ENCODE results near the gene CYB5D1.
"Not testable (repeated sequence)": the region's sequence is repeated elsewhere in the genome, so short reads cannot be mapped to it uniquely, and the experiment has no call there.

CYB5D1 gene

GRCh38 chr17:7856811-7857712 lies 741 bp upstream of the CYB5D1 start, which contains the start of gene NAA38:
Gene NAA38 (minus strand): TSS chr17:7857559. CDS start chr17:7857463, 96 bp downstream.
- peak; percentile 99 for DNase-seq

DNA sequence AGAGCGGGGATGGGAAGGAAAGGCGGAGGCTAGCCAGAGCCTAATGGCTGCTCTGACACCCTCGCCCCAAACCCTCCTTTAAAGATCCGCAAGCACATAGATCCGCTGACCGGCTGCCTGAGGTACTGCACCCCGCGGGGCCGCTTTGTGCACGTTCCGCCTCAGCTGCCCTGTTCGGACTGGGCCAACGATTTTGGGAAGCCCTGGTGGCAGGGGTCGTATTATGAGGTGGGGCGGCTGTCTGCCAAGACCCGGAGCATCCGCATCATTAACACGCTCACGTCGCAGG lies 663 bp downstream of the CYB5D1 start:
- peak; percentile 44 for DNase-seq

DNA sequence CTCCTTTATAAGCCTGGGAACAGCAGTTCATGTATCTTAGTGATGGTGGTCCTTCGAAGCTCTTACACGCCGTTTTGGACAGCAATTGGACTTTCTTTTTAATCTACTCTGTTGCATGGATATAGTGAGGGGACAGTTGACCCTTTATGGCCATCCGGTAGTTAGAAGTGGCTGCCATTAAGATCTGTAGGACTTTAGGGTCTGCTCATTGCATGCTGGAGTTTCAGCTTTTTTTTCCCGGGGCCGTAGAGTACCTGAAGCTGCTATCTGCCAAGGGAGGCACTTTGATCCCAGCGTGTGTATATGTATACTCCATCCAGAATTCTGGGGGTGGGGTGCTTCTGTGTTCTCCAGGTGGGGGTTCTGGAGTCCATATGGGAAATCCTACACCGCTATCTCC lies 1.2 kb downstream of the CYB5D1 start:
- no peak for DNase-seq

DNA sequence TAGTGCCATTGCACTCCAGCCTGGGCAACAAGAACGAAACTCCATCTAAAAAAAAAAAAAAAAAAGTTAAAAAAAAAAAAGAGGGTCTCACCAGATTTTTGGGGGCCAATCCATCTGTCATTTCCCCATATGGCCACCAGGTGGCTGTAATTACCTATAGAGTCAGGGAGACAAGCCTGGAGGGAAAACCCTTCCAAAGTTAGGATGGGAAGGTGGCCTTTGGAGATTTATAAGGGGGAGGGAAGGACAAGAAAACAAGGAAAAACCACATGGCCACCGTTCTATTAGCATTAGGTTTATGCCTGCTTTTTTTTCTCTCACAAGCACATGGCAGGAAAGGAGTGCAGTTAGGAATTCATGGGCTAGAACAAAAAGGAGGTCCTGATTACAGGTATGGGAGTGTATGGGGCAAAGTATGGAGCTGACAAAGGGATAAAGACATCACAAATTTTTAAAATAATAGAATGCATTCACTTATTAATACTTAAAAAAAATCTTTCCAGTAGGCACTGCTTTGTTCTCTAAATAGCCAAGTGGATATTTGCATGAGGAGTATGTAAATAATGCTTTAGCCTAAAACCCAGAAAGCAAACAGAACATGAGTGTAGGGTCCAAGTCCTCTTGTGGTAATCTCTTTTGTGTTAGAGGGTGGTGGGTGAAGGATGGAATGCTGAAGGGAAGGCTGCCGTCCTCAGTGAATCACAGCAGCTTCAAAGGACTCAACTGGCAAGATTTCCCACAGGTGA lies 5.1 kb downstream of the CYB5D1 start:
- peak; percentile 20 for DNase-seq

DNA sequence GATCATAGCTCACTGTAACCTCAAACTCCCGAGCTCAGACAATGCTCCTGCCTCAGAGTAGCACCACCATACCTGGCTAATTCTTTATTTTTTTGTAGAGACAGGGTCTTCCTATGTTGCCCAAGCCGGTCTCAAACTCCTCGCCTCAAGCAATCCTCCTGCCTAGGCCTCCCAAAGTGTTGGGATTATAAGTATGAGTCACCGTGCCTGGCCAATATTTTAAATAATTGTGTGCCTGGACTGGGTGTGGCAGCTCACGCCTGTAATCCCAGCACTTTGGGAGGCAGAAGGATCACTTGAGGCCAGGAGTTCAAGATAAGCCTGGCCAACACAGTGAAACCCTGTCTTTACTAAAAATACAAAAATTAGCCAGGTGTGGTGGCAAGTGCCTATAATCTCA lies 6.6 kb downstream of the CYB5D1 start:
- DNase-seq, result not testable (repeated sequence)

- no peak for DNase-seq
These were observed 7.3 kb downstream of the CYB5D1 start for GRCh38 chr17:7864995-7865650.

DNA sequence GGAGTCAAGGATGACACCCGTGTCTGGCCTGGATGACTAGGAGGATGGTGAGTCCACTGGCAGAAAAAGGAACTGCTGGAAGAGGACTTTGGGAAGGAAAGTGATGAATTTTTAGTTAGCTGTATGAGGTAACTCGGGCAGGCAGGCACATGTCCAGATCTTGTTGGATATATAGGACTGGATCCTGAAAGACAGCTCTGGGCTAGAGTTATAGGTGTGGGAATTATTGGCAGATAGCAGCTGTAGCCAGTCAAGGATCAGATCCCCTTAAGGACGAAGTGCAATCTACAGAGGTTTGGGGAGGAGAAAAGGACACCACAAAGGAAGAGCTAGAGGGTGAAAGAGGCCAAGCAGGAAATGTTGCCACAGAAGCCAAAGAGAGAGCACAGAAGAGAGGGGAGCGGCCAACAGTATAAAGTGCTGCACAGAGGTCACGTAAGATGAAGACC lies 10.1 kb downstream of the CYB5D1 start:
- DNase-seq, result no peak

DNA sequence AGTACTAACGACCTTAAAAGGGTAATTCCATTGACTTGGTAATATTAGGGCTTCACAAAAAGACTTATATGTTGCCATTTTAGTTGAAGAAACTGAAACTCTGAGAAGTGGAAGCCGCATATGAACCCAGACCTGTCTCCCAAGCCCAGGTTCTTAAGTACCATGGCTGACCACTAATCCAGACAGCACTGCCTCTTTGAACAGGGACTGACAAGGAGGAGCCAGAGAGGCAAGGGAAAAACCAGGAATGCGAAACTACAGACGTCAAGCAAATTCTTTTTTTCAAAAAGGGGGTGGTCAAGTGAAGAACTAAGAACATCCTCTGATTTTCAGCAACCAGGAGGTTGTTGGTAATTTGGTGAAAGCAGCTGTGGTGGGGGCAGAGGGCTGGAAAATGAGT lies 15.2 kb downstream of the CYB5D1 start:
- no peak for DNase-seq

- DNase-seq, result no peak
These were observed 18.1 kb downstream of the CYB5D1 start for GRCh38 chr17:7875804-7876370.

GRCh38 chr17:7878234-7878633 lies 20.4 kb downstream of the CYB5D1 start:
- DNase-seq, result no peak

DNA sequence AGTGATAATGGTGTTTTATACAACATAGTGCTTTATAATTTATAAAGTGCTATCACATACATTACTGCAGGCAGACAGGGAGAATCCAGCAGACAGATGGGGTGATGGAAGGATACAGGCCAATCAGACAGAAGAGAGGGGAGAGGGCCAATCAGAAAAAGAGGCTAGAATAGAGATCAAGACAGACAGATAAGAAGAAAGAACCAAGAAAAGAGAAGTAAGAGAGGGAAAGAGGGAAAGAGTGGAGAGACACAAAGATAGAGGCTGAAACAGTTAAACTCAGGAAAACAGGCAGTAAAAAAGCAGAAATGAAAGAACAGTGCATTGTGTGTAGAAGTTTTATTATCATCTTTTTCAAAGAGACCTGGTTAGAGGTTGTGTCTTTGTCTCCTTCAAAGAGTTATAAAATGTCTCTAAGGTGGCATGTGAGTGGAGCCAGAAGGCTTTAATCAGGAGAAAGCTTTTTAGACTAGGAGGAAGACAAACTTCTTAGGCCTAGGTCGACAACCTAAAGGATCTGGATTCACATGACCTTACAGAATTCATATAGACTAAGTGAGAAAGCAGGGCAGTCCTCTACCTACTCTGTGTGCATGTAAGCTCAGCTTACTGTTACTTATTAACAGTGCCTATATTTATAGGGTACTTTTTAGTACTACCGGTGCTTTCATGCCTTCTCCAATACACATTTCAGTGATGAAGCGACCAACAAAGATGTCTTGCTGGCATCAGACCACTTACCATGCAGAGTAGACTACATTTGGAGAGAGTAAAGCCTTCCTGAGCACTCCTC lies 22.5 kb downstream of the CYB5D1 start:
- no peak for DNase-seq

DNA sequence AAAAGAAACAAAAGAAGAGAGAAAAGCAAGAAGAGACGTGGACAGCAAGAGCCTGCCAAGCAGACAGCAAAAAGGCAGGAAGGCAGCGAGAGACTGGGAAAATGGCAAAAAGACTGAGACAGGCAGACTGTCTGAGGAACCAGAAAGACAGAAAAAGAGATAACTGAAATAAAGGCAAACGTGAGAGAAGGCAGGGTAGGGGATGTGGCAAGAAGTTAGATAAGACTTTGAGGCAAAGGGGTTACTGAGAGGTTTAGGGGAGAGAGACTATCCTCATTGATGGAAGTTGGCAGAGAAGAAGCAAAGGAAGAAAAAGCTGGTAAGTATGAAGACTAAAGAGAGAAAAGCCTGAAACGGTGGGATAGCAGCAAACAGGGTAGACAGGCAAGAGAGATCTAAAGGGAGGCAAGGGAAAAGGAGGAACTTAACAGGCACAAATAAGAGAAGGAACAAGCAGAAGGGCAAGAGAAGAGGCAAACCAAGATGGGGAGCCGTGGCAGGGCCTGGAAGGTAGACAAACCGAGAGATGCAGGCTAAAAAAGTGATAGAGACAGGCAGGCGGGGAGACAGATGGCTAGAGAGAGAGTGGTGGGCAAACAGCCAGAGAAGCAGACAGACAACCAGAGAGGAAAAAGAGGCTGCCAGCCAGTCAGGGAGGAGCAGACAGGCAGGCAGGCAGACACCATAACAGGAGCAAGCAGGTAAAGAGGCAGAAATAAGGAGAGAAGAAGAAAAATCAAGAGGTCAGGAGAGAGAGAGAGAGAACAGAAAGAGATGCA lies 23.7 kb downstream of the CYB5D1 start:
- DNase-seq, result no peak

DNA sequence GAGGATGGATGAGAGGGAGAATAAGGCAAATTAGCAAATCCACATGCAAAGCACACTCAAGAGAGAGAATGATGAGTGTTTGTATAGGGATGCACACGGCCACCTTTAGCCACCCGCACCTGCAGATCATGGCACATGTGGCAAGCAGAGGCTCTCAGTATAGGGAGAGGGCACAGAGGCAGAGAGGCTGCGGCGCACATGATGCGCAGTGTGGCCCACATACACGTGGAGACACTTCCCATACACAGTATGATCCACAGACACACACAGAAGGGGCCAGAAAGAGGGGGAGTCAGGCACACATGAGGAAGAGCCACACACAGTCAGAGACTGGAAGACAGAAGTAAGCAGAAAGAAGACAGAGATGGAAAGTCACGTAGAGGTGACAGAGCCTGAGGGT lies 24.3 kb downstream of the CYB5D1 start:
- DNase-seq, result no peak

DNA sequence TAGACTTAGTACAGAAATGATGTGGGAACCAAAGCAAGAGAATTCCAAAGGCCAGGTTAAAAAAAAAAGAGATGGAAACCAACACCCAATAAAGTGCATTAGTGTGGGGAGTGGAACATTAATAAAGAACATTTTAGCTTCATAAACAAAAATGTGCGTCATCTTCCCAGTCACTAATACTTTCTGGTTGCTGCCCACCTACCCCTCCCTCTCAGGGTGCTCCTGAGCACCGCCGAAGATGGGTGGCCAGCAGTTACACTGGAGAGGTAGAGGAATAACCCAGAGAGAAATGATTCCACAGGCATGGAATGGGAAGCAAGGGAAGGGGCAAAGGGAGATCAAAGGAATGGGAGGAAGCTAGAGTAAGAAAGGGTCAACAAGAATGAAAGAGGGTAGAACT lies 24.8 kb downstream of the CYB5D1 start:
- DNase-seq, result no peak

- peak; percentile 72 for DNase-seq
These were observed 26.1 kb downstream of the CYB5D1 start for GRCh38 chr17:7883781-7884386.

- DNase-seq, result no peak
These were observed 27.0 kb downstream of the CYB5D1 start for GRCh38 chr17:7884581-7885366.

DNA sequence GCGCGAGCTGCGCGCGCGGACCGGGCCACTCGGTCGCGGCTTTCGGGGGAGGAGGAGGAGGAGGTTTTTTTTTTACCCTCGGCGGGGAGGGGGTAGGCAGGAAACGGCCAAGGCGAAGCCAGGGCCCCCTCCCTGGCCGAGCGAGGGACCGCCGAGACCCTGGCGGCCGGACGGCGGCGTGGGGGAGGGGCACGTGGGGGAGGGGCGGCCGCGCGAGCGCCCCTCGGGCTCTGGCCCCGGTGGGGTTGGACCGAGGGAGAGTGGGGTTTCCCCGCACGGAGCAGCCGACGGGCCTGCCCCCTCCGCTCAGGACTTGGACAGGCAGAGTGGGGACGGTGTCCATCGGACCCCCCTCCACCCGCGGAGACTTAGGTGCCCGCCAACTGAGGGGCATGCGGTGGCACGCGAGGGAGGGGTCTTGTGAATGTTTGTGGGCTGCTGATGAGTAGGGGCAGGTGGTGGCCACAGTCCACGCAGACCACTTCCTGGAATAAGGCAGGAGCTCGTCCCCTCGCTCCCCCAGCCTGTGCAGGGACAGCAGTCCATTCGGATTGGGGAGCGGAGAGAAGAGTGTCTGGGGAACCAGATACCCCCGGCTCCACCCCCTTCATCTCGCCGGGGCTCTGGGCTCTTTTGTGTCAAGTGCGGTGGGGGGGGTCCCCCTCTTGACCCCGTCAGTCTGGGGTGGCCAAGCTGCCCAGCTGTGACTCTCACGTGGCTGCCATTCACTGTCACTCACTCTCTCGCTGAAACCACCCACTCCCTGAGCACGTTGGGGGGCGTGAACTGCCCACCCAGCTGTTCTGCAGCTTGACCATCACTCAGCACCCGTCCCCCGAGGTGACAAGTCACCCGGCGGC lies 27.8 kb downstream of the CYB5D1 start:
- no peak for DNase-seq

- no peak for DNase-seq
These were observed 28.6 kb downstream of the CYB5D1 start for GRCh38 chr17:7886227-7887037.
